Choroid plexus epithelial cell (primary cell): ENCODE measurements around the gene TEAD1.

Experiments used
- DNase-seq: peaks from one replicate; pipeline ENCODE4 v3.0.0-alpha.2; 2010; ENCODE audit warnings: low read depth
- H3K4me3 ChIP-seq: 2 replicates; pipeline ENCODE4 v1.5.1; 2011; ENCODE audit warnings: low read depth, mild to moderate bottlenecking, control low read depth, low read length, moderate library complexity
- CTCF ChIP-seq: conservative IDR thresholded peaks from 2 replicates; pipeline ENCODE4 v1.5.1; 2011; ENCODE audit warnings: low read depth, mild to moderate bottlenecking, control low read depth, inconsistent platforms, low read length, moderate library complexity

The TEAD1 gene

GRCh38 chr11:12918667-12919066, 244.4 kb downstream of the TEAD1 start:
- no peak for TF ChIP-seq CTCF
- DNase-seq: no peak
- no peak overlapping the region for H3K4me3 ChIP-seq

- no peak for DNase-seq
- no peak for TF ChIP-seq CTCF
- no peak overlapping the region for H3K4me3 ChIP-seq
Observed at GRCh38 chr11:12922418-12922817, 248.2 kb downstream of the TEAD1 start.

GRCh38 chr11:12922980-12923507, 248.8 kb downstream of the TEAD1 start:
- peak; percentile 80 for DNase-seq
- no peak for TF ChIP-seq CTCF
- H3K4me3 ChIP-seq: no peak overlapping the region

GRCh38 chr11:12924650-12925049, 250.4 kb downstream of the TEAD1 start:
- no peak for TF ChIP-seq CTCF
- no peak overlapping the region for H3K4me3 ChIP-seq
- no peak for DNase-seq

GRCh38 chr11:12925520-12925919, 251.3 kb downstream of the TEAD1 start:
- TF ChIP-seq CTCF: no peak
- no peak overlapping the region for H3K4me3 ChIP-seq
- DNase-seq: no peak

GRCh38 chr11:12927221-12927620, 253.0 kb downstream of the TEAD1 start:
- TF ChIP-seq CTCF: no peak
- H3K4me3 ChIP-seq: no peak overlapping the region
- no peak for DNase-seq

- DNase-seq: no peak
- TF ChIP-seq CTCF: no peak
- H3K4me3 ChIP-seq: no peak overlapping the region
Observed at GRCh38 chr11:12927886-12928285, 253.7 kb downstream of the TEAD1 start.
